ENCODE measurements around the gene PDXK. TPM values are rescaled to one million over a fixed set of nuclear protein-coding genes. Genes with fewer than 3 reads are reported as not detected.

Gene PDXK
- total RNA-seq, 3 donors from 2014 or later = 113 to 179 (median 161) TPM

GRCh38 chr21:43689556-43690337 lies 29.2 kb upstream of the PDXK start:
- intact Hi-C loops (cut with DNase I, micrococcal nuclease) = no loop called here
- Histone ChIP-seq H3K36me3 (ENCODE audit: low read depth) (peaks cover 4% of the 10 kb centered on the region), H3K4me3 (no peak overlapping the region), H3K4me1 (ENCODE audit: low read depth) (no peaks in the 10 kb centered on the region), H3K9me3 (no peaks in the 10 kb centered on the region)
- DNase-seq (no peak), ATAC-seq (no peak)
- no peak for TF ChIP-seq CTCF (IDR thresholded peaks at IDR 0.05)

GRCh38 chr21:43690346-43690745 lies 28.6 kb upstream of the PDXK start:
- DNase-seq = no peak
- H3K36me3 ChIP-seq (ENCODE audit: low read depth) = peaks cover 4% of the 10 kb centered on the region

GRCh38 chr21:43691086-43691795 lies 27.7 kb upstream of the PDXK start:
- TF ChIP-seq CTCF (IDR thresholded peaks at IDR 0.05) = no peak
- Histone ChIP-seq H3K9me3 (no peaks in the 10 kb centered on the region), H3K4me3 (no peak overlapping the region), H3K36me3 (ENCODE audit: low read depth) (peaks cover 4% of the 10 kb centered on the region), H3K4me1 (ENCODE audit: low read depth) (no peaks in the 10 kb centered on the region)
- DNase-seq = no peak
- intact Hi-C loops (cut with DNase I, micrococcal nuclease) = no loop called here
- ATAC-seq = no peak

More at GRCh38 chr21:43690346-43690745, 28.6 kb upstream of the PDXK start:
- Histone ChIP-seq H3K9me3 (no peaks in the 10 kb centered on the region), H3K4me1 (ENCODE audit: low read depth) (no peaks in the 10 kb centered on the region), H3K4me3 (no peak overlapping the region)
- intact Hi-C loops (cut with DNase I, micrococcal nuclease) = no loop called here
- no peak for ATAC-seq
- TF ChIP-seq CTCF (IDR thresholded peaks at IDR 0.05) = no peak

- Histone ChIP-seq H3K4me3 (no peak overlapping the region), H3K36me3 (ENCODE audit: low read depth) (peaks cover 4% of the 10 kb centered on the region), H3K9me3 (no peaks in the 10 kb centered on the region), H3K4me1 (ENCODE audit: low read depth) (no peaks in the 10 kb centered on the region)
- intact Hi-C loops (cut with DNase I, micrococcal nuclease) = no loop called here
- DNase-seq (no peak), ATAC-seq (no peak)
- TF ChIP-seq CTCF (IDR thresholded peaks at IDR 0.05) = no peak
Observed at GRCh38 chr21:43691801-43692200, 27.1 kb upstream of the PDXK start.

- intact Hi-C loops (cut with DNase I, micrococcal nuclease) = no loop called here
Observed at GRCh38 chr21:43692949-43693348, 26.0 kb upstream of the PDXK start.

More at GRCh38 chr21:43692949-43693348, 26.0 kb upstream of the PDXK start:
- no peak for TF ChIP-seq CTCF (IDR thresholded peaks at IDR 0.05)
- Histone ChIP-seq H3K36me3 (ENCODE audit: low read depth) (peaks cover 4% of the 10 kb centered on the region), H3K4me1 (ENCODE audit: low read depth) (no peaks in the 10 kb centered on the region), H3K9me3 (no peaks in the 10 kb centered on the region), H3K4me3 (no peak overlapping the region)
- DNase-seq = no peak
- ATAC-seq = no peak
